Stimulated activated naive CD4-positive, alpha-beta T cell treated with Interleukin-2 at 50 U/mL for 16 hours (primary cell): ENCODE results near the gene PCSK6.

Experiments
- DNase-seq: peaks from one replicate; lab custom pipeline; 2025; lab: John Stamatoyannopoulos, UW

Gene PCSK6

DNA sequence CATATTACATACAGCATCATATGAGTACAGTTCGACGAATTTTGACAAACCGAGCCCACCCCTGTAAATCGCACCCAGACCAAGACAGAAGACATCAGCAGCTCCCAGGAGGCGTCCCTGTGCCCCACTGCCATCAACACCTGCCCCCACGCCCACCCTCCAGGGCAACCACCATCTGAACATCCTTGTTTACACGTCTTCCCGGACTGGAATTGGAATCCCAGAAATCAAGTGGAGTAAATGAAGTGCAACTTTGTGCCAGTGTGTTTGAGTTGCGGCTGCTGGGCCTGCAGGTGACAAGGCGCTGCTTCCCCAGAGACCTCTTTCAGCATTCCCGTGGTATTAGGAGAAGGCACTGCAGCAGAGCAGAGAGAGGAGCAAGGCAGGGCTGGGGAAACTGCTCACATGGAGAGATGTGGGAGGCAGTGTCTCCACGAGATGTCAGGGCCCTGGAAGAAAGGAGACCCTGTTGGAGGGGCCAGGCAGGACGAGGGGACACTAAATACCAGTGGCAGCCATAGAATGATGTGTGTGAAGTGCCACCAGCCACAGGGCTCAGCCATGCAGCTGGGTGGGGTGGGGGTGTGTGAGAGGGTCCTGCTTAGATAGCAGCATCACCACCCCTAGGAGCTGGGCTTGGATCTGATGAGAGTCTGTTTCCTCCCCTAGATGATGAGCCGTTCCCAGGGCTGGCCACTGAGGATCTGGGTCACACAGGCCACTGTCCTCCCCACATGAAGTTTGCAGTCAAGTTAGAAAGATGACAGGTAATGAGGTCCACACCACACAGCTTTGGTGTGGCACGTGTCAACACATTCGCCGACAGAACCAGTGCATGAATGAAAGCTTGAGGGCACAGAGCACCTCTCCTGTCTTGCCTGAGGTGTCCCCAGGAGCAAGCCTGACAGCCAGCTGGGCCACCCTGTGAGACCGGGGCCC, 33.4 kb upstream of the PCSK6 start:
- DNase-seq, result no peak

DNA sequence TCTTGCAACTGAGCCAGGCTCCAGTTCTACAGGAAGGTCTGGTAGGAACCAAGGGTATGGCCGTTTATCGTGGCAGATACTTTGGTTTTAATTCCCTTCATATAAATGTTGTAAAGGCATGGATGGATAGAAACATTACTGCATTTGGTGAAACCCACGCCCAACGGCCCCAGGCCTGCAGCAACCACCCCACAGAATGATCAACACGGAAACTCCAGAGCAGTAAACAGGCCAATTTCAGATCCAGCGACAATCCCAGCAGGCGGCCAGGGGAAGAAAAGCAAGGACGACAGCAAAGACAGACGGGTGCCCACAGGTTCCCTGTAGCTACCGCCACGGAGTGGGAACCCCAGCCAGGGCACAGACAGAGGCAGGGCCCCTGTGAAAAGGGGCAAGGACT, 32.6 kb upstream of the PCSK6 start:
- no peak for DNase-seq

DNA sequence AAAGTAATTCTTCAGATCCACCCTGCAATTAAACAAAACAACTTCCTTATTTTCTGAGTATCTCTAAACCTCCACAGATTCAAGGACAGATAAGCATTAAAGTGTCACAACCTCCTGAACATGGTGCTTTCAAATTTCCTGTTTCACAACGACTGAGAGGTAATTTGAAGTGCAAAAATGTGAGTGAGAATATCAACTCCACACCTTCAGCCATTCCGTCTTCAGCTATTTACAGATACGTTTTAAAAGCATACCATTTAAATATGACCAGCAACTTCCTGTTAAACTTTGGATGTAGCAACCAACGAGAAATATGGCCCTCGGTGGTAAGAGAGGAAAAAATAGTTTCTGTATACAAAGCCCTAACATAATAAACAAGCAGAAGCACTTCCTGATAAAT, 32.1 kb upstream of the PCSK6 start:
- no peak for DNase-seq

DNA sequence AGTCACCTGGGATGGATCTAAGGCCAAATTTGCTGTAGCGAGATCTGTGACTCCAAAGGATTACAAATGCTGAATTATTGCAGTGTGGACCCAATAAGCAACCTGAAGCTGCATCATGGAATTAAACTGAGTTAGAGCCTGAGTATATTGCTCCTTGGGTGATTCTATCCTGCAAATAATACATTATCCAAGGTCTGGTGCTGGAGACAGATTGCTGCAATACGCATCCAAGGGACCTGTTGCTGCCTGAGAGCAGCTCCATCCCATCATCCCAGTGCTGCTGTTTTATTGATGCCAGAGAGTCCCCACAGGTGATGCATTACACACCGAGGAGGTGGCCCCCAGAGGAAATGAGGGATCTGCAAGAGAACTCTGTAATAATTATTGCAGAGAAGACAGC, 31.6 kb upstream of the PCSK6 start:
- DNase-seq, result no peak

DNA sequence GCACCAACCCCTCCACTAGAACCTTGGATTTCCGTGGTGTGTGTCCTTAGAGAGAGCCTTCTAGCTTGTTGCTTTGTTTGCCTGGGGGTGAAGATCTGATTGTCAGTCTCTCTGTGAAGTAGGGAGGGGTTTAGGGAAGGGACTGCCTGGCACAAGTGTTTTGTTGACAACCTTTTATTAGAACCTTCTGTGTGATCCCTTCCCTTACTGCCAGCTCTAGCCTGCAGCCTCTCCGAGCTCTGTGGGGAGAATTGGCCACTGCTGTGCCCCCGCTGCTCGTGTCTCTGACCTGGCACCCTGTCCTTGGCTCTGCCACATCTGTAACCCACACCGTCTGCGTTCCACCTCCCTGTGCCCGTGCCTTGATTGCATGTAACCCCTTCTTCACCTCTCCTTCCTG, 30.9 kb upstream of the PCSK6 start:
- no peak for DNase-seq

DNA sequence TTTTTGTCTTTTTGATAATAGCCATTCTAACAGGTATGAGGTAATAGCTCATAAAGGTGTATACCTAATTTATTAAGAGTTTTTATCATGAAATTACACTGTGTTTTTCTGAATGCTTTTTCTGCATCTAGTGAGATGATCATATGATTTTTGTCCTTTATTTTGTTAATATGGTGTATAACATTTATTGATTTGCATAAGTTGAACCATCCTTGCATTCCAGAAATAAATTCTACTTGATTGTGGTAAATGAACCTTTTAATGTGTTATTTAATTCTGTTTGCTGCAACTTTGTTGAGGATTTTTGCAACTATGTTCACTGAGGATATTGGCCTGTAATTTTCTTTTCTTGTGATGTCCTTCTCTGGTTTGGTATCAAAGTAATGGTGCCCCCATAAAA, 28.0 kb upstream of the PCSK6 start:
- no peak for DNase-seq

DNA sequence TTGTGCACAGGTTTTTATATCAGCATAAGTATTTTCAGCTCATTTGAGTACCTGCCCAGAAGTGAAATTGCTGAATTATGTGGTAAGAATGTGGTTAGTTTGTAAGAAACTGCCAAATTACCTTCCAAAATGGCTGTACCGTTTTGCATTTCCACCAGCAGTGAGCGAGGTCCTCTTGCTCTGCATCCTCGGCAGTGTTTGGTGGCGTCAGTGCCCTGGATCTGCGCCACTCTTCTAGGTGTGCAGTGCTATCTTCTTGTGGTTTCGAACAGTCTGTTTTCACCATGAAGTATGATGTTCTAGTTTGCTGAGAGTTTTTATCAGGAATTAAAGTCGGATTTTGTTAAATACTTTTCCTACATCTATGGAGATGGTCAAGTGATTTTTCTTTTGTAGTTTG, 24.8 kb upstream of the PCSK6 start:
- no peak for DNase-seq

DNA sequence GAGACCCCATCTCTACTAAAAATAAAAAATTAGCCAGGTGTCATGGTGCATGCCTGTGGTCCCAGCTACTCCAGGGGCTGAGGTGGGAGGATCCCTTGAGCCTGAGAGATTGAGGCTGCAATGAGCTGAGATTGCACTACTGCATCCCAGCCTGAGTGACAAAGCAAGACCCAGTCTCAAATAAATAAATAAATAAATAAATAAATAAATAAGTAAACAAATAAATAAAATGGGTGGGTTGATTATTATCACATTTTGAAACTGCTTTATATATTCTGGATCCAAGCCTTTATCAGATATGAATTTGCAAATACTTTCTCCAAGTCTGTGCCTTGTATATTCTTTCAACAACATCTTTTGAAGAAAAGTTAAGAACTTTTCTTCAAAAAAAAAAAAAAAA, 22.2 kb upstream of the PCSK6 start:
- DNase-seq, result no peak

DNA sequence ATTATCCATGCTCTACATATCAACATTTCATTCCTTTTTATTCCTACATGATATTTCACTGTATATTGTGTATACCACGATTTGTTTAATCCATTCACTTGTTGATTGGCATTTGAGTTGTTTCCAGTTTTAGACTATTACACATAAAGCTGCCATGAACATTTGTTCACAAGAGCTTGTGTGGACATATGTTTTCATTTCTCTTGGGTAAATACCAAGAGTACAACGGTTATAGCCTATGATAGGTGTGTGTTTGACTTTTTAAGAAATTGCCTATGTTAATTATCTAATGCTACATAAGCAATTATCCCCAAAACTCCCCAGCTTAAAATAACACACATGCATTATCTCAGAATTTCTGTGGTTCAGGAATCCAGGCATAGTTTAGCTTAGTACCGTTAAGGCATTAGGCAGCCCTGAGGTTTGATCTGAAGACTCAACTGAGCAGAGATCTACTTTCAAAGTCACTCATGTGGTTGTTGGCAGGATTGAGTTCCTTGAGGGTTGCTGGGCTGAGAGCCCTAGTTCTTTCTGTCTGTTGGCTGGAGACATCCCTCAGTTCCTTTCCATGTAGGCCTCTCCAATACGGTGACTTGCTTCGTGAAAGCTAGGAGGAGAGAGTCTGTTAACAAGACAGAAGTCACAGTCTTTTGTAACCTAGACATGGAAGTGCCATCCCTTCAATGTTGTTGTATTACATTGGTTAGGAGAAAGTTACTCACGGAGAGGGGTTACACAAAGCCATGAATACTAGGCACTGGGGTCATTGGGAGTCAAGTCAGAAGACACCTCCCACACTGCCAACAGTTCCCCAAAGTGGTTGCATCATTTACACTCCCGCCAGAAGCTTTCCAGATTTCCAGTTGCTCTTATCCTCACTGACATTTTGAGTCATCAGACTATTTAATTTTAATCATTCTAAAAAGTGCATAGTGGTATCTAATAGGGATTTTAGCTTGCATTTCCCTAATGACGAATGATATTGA, 21.0 kb upstream of the PCSK6 start:
- no peak for DNase-seq

DNA sequence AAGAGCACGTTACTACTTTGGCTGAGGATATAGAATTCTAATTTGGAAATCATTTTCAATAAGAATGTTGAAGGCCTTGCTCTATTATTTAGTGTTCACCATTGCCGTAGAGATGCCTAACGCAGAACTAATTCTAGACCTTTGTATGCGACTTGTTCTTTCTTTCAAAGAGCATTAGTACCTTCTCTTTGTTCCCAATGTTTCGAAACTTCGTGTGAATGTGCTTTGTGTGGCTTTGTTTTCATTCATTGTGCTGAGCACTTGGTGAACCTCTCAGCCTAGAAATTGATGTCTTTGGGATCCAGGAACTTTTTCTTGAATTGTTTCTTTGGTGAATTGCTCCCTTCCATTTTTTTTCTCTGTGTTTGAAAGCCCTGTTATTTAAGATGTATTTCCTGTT, 19.8 kb upstream of the PCSK6 start:
- DNase-seq, result no peak

DNA sequence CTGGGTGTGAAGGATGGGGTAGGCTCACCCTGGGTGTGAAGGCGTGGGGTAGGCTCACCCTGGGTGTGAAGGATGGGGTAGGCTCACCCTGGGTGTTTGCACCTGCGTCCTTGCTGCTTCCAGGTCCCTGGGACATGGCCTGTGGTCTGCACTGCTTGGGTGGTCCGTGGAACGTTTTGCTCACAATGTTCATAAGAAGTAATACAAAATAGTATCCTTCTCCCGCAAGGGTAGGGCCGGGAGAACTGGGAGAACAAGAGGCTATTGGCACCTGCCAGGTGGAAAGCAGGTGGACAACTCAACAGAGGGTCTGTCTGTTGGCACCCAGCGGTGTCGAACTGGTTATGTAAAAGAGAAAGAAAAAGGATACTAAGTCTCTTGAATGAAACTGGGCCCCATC, 17.0 kb upstream of the PCSK6 start:
- no peak for DNase-seq

DNA sequence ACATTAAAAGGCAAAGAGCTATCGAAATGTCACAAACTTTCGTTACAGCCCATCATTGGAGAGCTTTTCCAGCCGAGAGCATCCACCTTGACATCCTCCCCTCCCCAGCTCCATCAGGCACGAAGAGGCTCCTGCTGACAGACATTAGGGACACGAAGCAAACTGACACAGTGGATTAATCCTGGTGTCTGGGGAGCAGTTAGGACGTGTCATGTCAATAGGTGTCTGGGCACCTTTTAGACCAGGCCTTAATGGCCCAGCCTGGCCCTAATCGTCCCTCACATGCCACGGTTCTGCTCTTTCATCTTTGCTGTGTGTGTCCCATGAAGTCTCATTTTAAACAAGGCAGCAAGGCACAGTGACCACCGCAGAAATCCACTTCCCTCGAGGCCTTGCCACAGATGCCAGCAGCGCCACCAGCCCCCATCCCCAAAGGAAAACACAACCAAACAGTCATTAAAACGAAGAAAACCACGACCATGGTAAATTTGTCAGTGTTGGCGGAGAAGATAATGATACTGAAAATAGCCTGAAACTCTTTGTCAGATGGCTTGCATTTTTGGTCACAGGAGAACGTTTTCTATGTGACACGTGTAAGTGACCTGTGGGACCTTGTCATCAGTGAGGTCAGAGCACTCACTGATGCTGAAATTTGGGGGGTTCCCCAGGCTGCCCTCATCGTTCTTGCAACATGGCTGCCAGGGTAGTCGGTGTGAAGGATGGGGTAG, 16.3 kb upstream of the PCSK6 start:
- no peak for DNase-seq

DNA sequence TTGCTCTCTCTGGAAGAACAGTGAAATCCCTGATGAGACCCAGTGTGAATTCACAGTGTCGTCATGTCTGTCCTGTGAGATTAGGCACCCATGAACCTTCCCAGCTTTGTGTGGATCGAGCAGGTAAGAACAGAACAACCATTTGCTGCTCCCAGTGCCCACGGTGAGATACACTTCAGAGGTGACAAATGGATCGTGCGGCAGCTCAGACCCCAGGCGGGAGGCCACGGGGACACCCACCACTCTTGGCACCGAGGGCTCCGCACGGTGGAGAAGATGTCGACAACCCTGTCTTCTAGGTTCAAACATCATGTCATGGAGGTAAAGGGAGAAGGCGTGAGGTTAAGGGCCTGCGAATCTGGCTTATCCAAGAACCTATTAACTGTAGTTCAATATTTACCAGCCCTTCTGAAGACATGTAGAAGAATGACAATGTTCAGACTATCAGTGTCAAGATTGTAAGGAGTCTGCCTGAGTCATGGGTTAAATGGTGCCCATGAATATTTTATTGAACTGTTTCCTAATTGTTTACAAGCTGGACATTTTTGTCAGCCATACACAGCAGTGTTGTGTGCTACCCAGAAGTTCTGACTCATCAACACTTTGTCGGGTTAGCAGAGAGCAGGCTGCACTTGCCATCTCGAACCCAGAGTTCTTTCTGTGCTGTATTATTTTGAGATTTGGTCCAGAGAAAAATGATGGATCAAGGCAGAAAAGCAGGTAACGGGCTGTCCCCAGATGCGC, 15.5 kb upstream of the PCSK6 start:
- no peak for DNase-seq

DNA sequence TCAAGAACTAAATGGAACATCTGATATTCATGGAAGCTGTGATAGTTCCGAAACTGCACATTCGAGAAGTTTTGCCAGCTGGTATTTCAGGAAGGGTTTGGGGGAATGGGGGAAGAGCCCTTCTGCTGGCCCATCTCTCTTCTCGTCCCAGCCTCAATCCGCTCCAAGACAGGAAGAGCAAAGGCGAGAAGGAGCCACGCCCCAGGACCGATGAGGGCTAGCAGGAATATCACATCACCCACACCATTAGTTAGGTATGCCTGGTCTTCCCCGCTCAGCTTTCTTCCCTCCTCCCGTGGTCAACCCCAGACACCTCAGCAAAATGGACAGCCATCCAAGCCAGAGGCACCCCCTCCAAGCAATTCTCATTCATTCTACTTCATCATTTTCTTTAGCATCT, 14.9 kb upstream of the PCSK6 start:
- DNase-seq, result no peak

DNA sequence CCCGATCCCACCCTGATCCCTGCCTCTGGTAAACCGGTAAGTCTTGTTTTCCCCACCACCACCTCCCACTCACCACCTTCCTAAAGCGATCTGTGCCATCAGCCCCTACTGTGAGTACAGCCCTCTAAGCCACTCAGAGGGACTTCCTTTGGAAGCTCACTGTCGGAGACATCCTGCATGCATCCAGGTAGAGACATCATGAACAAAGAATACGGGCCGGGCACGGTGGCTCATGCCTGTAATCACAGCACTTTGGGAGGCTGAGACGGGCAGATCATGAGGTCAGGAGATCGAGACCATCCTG, 13.7 kb upstream of the PCSK6 start:
- no peak for DNase-seq

DNA sequence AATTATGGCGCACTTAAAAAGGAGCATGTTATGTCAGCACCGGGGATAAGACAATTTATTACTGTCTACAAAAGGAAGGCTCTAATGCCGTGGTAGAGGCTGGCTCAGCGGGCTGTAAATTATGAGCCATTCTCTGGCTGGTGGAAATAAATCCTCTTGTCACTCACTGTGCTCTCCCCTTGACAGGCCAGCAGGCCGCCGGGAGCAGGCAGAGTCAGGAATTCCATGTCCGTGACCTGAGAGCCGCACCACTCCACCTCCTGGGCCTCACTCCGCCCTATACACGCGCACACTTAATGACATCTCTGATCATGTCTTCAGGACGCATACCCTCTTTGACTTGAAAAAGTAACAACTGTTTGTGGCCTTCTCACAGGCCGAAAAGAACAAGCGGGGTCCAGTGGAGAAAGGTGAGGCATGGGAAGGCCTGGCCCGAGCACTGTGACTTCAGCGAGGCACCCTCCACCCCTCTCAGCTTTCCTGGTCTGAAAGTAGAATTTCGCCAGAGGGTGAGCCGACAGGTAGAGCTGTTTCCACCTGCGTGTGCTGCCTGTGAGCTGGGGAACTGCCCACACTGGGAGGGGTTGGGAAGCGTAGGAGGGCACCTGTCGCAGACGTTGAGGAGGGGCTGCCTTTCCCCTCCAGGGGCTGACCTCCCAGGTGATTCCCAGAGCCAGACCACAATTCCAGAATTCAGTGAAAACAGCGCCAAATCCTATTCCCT, 13.2 kb upstream of the PCSK6 start:
- DNase-seq, result no peak

DNA sequence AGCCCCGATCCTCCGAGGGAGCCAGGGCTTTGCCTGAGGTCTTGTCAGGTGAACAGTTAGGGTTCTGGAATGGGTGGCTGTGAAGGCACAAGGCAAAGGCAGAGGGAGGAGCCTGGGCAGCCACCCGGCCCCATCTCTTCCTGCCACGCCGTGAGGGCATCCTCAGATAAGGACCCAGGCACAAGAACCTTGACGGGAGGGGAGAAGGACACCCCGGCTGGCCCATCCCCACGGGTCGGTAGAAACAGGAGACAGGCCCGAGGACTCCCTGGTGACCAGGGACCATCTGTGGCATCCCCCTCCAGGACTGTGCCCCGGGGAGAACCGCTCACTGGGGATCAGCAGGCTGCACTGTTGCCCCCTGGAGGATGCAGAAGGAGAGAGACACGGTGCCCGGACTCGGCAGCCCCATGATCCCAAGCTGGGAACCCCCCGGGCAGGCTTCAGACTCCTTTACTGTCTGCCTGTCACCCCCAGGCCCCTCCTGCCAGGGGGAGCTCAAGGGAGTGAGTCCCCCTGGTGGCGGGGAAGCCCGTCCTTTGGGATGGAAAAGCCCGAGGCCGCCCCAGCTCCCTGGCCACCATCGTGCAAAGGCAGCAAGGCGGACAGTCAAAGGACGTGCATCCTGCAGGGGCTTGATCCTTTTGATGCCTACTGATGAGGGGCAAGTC, 12.3 kb upstream of the PCSK6 start:
- DNase-seq, result peak; percentile 28

DNA sequence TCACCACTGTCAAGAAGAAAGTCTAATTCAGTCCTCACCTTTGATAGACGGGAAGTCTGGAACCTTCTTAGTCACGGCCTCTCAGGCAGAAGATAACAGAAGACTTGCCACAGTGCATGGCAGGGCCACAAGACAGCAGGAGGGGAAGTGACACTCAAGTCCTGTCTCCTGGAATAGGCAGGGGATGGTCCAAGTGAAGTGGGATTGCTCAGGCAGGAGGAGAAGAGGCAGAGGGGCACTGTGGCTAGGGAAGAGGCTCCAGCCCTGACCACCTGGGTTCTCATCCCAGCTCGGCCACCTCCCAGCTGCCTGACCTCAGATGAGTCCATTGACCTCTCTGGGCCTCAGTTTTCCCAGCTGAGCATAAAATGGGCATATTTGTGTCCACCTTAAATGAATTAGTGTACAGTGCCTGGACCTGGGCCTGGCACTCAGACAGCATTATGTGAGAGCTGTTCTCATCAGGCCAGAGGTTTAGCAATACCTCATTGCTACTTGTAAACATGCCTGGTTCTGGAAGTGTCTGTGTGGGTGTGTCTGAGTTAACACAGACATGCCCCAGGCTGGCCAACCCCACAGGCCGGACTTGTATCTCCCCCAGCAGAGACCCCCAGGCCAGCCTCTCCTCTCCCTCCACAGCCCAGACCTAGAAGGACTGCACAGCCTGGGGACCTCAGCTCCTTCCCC, 11.5 kb upstream of the PCSK6 start:
- no peak for DNase-seq

DNA sequence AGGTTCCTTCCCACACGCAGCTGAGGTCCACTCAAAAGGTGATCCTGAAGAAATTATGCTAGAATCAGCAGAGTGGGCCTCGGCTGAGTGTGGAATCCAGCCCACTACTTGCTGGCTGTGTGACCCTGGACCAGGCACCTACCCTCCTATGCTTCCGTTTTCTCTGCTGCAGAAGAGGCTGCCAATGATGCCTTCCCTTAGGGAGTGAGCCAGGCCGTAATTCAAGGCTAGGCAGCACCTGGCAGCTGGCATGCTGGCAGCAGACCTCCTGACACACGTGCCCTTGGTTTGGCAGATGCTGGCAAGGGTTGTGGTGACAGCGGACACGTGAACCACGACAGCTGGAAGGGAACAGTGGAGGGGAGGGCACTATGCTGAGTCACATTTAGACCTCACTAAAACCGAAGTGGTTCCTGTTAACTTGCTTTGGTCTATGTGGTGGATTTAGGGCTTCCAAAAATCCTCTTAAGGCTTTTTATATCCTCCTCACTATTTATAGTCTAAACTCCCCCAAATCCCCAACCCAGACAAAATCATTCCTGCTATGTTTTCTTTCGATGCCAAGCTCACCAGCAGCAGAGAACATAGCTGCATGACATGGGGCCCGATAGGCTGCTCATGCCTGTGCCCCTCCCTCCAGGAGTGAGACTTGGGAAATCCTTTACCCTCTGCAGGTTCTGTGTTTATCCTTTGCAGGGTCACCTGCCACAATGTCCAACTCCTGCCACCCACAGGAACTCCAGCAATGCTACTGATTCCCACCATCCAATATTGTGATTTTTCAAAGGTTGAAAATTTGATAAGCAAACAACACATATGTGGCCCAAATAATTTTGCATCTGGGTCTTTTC, 10.6 kb upstream of the PCSK6 start:
- DNase-seq, result no peak
